Stimulated activated CD4-positive, alpha-beta T cell treated with anti-CD3 and anti-CD28 coated beads, Interleukin-4, amount 100 ng/mL, for 4 hours (primary cell): ENCODE measurements around the gene RAB3IL1.
A peak's percentile ranks its signal among the peaks of the same experiment; 100 is the strongest.
"Not testable (repeated sequence)": the region's sequence is repeated elsewhere in the genome, so short reads cannot be mapped to it uniquely, and the experiment has no call there.

Source experiments
- DNase-seq, 2 experiments: peaks; one replicate each; pipeline ENCODE4 v3.0.0-alpha.2; 2020

Gene RAB3IL1

DNA sequence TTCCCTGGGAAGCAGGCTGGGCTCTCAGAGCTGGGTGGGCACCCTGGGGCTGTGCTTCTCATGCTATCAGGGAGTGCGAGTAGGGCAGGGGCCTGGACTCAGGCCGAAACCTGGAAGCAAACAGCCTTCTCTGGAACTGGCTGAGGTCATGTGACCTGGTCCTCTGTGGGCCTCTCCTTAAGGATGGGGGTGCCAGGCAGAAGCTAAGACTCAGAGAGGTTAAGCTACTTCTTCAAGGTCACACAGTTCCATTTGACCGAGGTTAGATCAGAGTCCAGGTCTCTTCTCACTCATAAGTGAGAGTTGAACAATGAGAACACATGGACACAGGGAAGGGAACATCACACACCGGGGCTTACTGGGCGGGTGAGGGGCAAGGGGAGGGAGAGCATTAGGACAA, 33.4 kb downstream of the RAB3IL1 start:
- DNase-seq, result no peak

DNA sequence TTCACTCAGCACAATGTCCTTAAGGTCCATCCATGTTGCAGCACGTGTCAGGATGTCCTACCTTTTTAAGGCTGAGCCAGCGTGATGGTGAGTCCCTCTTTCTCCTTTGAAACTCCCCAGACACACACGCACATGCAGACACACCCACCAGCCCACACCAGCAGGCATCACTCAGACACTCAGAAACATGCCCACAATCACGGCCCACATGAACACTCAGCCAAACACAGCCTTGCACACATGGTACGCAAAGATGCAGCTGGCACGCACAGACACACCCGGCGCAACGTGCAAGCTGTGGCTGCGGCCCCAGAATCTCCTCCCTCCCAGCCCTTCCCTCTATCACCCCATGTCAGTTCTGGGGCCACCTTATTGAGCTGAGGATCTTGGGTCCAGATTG, 34.0 kb downstream of the RAB3IL1 start:
- DNase-seq, result no peak

GRCh38 chr11:61882879-61883278, 34.5 kb downstream of the RAB3IL1 start:
- DNase-seq, result no peak

DNA sequence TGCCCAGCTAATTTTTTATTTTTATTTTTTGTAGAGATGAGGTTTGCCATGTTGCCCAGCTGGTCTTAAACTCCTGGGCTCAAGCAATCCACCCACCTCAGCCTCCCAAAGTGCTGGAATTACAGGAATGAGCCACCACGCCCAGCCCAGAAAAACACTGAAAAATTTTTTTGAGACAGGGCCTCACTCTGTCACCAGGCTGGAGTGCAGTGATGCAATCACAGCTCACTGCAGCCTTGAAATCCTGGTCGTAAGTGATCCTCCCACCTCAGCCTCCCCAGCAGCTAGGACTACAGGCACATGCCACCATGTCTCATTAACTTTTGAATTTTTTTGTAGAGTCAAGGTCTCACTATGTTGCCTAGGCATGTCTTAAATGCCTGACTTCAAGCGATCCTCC, 35.1 kb downstream of the RAB3IL1 start:
- DNase-seq, result not testable (repeated sequence)

GRCh38 chr11:61881397-61881796, 36.0 kb downstream of the RAB3IL1 start:
- DNase-seq, result no peak

DNA sequence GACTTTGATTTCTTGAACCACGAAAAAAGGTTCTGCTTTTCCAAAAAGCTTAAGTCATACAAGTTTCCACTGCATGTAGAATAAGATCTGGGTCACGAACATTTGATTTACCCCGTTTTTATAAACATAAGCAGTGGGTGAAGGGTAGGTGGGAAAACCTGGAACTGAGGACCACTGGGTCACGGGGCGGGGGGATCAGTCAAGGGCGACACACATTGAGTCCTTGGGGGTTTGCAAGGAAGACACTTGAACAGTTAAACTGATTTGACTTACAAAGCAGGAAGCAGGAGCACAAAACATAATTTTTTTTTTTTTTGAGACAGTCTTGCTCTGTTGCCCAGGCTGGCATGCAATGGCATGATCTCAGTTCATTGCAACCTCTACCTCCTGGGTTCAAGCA, 36.9 kb downstream of the RAB3IL1 start:
- no peak for DNase-seq

GRCh38 chr11:61880031-61880430, 37.3 kb downstream of the RAB3IL1 start:
- no peak for DNase-seq

GRCh38 chr11:61879152-61879551, 38.2 kb downstream of the RAB3IL1 start:
- no peak for DNase-seq

DNA sequence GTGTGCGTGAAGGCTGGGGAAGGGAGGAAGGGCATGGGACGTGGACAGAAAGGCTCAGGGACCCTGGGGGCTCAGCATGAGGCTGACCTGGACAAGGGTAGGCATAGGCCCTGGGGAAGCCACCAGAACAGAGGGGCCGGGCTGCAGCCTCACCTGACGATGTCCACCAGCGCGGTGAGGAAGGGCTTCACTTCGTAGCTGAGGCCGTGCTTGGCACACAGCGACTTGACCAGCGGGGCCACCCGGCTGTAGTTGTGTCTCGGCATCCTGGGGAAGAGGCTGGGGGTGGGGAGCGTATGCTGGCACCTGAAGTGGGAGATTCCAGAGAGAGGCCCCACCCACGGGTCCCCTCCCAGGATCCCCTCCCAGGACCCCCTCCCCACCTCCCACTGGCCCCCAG, 41.7 kb downstream of the RAB3IL1 start:
- DNase-seq, result no peak

- no peak for DNase-seq
Observed at GRCh38 chr11:61874853-61875252, 42.5 kb downstream of the RAB3IL1 start.

GRCh38 chr11:61874377-61874809, 43.0 kb downstream of the RAB3IL1 start:
- no peak for DNase-seq

- DNase-seq, result no peak
Observed at GRCh38 chr11:61873588-61874376, 43.6 kb downstream of the RAB3IL1 start.

DNA sequence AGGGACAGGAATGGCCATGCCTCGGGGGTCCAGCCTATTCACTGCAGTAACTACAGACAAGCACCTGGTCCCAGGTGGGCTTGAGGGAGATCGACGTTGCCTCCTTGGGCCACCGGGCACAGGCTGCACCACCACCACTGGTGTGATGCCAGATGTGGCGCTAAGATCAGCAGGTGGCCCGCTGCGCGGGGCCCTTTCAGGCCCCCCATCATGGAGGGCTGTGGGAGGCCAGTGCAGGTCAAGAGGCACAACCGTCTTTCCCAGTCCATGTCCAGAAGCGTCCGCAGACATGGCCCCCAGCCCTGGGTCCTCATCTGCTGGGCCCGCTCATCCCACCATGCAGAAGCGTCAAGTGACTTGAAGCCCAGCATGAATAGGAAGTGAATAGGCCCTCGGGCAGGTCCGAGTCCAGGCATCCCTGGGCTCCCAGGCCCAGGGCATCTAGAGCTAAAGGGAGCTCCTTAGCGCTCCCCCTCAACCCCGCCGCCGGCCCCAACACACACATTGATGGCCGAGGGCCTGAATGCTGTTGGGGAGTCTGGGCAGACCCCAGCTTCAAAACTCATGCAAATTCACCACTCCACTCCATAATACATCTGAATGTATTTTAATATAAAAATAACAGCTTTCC, 44.3 kb downstream of the RAB3IL1 start:
- DNase-seq, result no peak

DNA sequence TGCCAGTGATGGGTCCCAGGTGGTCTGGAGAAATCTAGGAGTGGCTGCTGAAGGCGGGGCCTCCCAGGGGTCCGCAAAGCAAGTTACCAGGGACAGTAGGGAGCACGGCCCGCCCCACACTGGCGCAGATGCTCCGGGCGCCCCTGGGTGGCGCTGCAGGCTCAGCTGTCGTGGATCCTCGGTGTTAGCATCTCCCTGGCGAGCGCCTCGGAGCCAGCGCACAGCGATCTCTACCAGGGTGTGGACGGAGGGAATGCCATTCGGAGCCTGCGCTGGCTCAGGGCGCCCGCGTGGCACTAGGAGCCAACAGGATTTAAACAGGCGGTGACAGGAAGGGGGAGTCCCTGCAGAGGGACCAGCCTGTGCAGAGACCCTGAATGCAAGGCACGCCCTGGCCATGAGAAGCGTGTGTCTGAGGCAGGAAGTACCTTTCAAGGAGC, 46.2 kb downstream of the RAB3IL1 start:
- peak; percentile 41 to 58 for DNase-seq

DNA sequence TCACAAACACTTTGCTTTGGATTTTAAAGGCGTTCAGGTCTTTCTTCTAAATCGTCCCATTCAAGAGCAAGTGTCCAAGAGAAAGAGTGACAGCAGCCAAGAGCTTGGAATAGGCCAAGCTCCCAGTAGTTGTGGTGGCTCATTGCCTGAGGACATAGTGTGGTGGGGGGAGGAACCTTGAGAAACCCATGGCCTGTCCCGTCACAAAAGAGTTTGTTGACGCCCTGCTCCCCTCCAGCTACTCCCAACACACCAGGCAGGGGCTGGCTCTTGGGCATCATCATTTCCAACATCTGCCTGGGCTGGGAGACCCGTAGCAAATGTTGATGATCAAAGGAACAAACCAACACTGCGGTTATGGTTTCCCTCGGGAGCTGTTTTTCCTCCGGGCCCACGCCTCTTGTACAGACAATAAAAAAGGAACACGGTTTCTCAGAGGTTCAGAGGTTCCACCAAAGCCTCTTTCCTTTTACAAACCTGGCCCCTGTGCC, 46.8 kb downstream of the RAB3IL1 start:
- DNase-seq, result no peak

- no peak for DNase-seq
Observed at GRCh38 chr11:61869708-61870451, 47.5 kb downstream of the RAB3IL1 start.

DNA sequence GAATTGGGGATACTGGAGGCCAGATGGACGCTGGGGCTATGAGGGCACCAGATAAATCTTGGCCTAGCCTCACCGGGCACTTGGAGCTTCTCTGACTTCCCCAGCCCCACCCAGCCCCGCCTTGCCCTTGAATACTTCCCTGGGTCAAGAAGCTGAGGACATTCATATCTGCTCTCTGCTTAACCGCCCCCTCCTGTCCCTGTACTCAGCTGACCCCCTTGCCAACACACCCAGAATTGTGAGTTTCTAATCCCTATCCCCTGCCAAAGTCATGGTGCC, 48.0 kb downstream of the RAB3IL1 start:
- no peak for DNase-seq

DNA sequence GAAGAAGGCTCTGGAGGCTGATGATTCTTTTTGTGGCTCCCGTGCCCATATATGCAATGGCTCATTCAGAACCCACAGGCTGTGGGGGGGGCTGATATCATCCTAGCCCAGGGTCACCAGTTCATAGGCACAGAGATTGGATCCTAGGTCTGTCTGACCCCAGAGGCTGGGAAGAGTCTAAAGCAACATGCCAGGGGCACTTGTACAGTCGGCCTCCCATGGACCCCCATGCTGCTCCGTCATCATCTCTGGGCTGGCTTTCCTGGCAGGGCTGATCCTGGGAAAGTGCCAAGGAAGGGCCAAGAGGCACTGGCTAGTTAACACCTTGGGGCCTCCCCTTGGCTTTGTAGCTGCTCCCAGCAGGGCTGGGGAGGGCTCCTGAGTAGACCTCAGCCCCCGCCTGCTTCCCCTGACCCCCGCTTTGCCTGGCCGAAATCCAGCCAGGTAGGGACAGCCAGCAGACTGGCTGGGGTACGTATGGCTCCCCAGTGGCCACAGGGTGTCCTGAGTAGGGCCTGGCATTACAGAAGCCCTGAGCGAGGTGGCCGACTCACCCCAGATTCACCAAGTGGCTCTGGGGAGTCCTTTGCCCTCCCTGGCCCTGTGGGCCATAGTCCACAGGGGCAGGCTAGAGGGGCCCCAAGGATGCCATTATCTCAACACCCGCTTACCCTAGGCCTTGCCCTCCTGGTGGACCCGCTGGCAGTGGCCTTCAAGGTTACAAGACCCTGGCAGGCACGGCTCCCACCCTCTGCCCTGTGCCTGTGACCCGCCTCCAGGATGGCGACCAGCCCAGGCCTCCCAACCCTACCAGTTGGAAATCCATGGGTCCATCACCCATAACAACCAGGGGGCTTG, 48.6 kb downstream of the RAB3IL1 start:
- no peak for DNase-seq

DNA sequence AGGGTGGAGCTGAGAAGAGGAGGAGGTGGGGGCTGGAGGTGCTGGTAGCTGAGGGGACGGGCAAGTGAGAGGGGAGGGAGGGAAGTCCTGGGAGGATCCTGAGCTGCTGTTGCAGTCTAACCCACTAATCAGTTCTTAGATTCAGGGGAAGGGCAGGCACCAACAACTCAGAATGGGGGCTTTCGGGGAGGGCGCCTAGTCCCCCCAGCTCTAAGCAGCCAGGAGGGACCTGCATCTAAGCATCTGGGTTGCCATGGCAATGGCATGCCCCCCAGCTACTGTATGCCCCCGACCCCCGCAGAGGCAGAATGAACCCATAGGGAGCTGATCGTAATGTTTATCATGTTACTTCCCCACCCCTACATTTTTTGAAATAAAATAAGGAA, 50.4 kb downstream of the RAB3IL1 start:
- no peak for DNase-seq

- no peak for DNase-seq
Observed at GRCh38 chr11:61866231-61866957, 51.0 kb downstream of the RAB3IL1 start.

DNA sequence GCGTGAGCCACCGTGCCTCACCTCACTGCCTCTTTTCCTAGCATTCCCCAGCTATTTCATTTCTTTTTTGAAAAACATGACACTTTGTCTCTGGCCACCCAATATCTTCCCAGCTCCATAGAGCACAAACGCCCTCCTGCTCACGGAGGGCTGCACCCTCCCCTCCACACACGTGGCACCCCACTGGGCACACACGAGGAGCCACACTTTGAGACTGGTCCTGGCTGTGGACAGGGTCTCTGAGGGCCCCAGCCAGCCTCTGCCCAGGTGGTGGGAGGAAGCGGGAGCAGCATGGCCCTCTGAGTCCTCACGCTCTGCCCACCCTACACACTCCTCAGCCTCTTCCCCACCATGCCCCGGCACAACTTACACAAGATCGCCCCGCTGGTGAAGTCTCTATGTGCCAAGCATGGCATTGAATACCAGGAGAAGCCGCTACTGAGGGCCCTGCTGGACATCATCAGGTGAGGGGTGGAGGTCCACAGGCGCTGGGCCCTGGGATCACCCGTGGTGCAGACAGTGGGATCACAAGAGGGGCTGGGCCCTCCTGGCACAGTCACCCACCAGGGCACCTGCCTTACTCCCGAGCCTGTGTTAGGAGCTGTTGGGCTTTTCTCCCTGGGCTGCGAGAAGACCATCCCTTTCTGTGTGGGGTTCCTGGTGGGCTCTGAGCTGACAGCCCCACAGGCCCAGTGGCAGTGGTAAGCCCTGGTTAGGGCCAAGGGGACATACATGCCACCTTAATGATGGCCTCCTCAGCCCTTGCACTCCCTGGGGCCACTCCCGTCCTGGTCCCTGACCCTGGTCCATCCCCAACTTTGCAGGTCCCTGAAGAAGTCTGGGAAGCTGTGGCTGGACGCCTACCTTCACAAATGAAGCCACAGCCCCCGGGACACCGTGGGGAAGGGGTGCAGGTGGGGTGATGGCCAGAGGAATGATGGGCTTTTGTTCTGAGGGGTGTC, 52.3 kb downstream of the RAB3IL1 start:
- no peak for DNase-seq
